WTC11 (cell line): Measurements from ENCODE around the gene TCEAL3. TPM values are rescaled to one million over a fixed set of nuclear protein-coding genes. Genes with fewer than 3 reads are reported as not detected.
"Not testable (repeated sequence)": the region's sequence is repeated elsewhere in the genome, so short reads cannot be mapped to it uniquely, and the experiment has no call there.

Source experiments
- ATAC-seq: fragments of 200-7000 bp; cut with Tn5 transposase; 2 replicates; pipeline ENCODE4 v1.10.0; 2021; ENCODE audit warnings: mild to moderate bottlenecking, moderate library complexity
- CTCF ChIA-PET: fragments of 300-600 bp; sonication (Branson Sonifier 250); formaldehyde crosslinking; loops from one replicate; lab custom pipeline; 2021; ENCODE audit warnings: antibody characterized with exemption; lab: Charles Lee
- POLR2A ChIA-PET: fragments of 350-600 bp; sonication (Branson Sonifier 250); formaldehyde crosslinking; loops from one replicate; lab custom pipeline; 2021; ENCODE audit warnings: antibody characterized with exemption; lab: Charles Lee
- DNase-seq: peaks from one replicate; pipeline ENCODE4 v3.0.0; 2021; ENCODE audit warnings: low spot score
- H3K27ac Mint-ChIP-seq: 2 replicates; pipeline ENCODE4 v1.8.0; 2021; ENCODE audit warnings: mixed read lengths
- H3K27me3 Mint-ChIP-seq: 2 replicates; pipeline ENCODE4 v1.8.0; 2021; ENCODE audit warnings: low read depth, mild to moderate bottlenecking, moderate library complexity, mixed read lengths
- H3K36me3 Mint-ChIP-seq: 2 replicates; pipeline ENCODE4 v1.8.0; 2021; ENCODE audit warnings: mixed read lengths
- H3K4me1 Mint-ChIP-seq: 2 replicates; pipeline ENCODE4 v1.8.0; 2022; ENCODE audit warnings: mixed read lengths
- H3K4me3 Mint-ChIP-seq: 2 replicates; pipeline ENCODE4 v1.8.0; 2021; ENCODE audit warnings: mild to moderate bottlenecking, moderate library complexity, mixed read lengths
- H3K9me3 Mint-ChIP-seq: 2 replicates; pipeline ENCODE4 v1.8.0; 2021; ENCODE audit warnings: mixed read lengths
- ATF1 ChIP-seq: sonication (generic); formaldehyde crosslinking; IDR thresholded peaks from 2 replicates; pipeline ENCODE4 v1.8.1; 2023; ENCODE audit warnings: mild to moderate bottlenecking, moderate library complexity, missing genetic modification reagents
- CREM ChIP-seq: sonication (generic); formaldehyde crosslinking; IDR thresholded peaks from 2 replicates; pipeline ENCODE4 v1.8.1; 2022; ENCODE audit warnings: mild to moderate bottlenecking, missing genetic modification reagents, moderate library complexity
- ELF4 ChIP-seq: sonication (generic); formaldehyde crosslinking; IDR thresholded peaks from 2 replicates; pipeline ENCODE4 v1.8.1; 2022; ENCODE audit warnings: low read depth, mild to moderate bottlenecking, moderate library complexity, missing genetic modification reagents
- ERG ChIP-seq: fragments of 250-450 bp; sonication (Bioruptor Pico); IDR thresholded peaks from 2 replicates; pipeline ENCODE4 v1.8.0; 2021; ENCODE audit warnings: mild to moderate bottlenecking
- FOXP1 ChIP-seq: sonication (generic); formaldehyde crosslinking; IDR thresholded peaks from 2 replicates; pipeline ENCODE4 v1.8.0; 2022; ENCODE audit warnings: missing genetic modification reagents, mild to moderate bottlenecking, moderate library complexity, borderline replicate concordance
- GABPB1 ChIP-seq: sonication (generic); formaldehyde crosslinking; IDR thresholded peaks from 2 replicates; pipeline ENCODE4 v1.8.1; 2023; ENCODE audit warnings: mild to moderate bottlenecking, missing genetic modification reagents
- HMGXB4 ChIP-seq: sonication (generic); formaldehyde crosslinking; IDR thresholded peaks from 2 replicates; pipeline ENCODE4 v1.8.1; 2023; ENCODE audit warnings: mild to moderate bottlenecking, moderate library complexity, missing genetic modification reagents
- KAT7 ChIP-seq: sonication (generic); formaldehyde crosslinking; IDR thresholded peaks from 2 replicates; pipeline ENCODE4 v1.8.1; 2023; ENCODE audit warnings: missing genetic modification reagents, mild to moderate bottlenecking, borderline replicate concordance
- OVOL2 ChIP-seq: fragments of 250-450 bp; sonication (Bioruptor Pico); IDR thresholded peaks from 2 replicates; pipeline ENCODE4 v1.9.0; 2021; ENCODE audit warnings: mild to moderate bottlenecking, borderline replicate concordance
- RORB ChIP-seq: fragments of 250-450 bp; sonication (Bioruptor Pico); IDR thresholded peaks from 2 replicates; pipeline ENCODE4 v1.9.0; 2021; ENCODE audit warnings: mild to moderate bottlenecking
- ZMAT4 ChIP-seq: fragments of 250-450 bp; sonication (Bioruptor Pico); IDR thresholded peaks from 2 replicates; pipeline ENCODE4 v1.9.0; 2021; ENCODE audit warnings: mild to moderate bottlenecking
- ZNF263 ChIP-seq: sonication (generic); formaldehyde crosslinking; IDR thresholded peaks from 2 replicates; pipeline ENCODE4 v1.8.1; 2022; ENCODE audit warnings: low read depth, mild to moderate bottlenecking, moderate library complexity, missing genetic modification reagents
- ZNF423 ChIP-seq: fragments of 250-450 bp; sonication (Bioruptor Pico); IDR thresholded peaks from 2 replicates; pipeline ENCODE4 v2.1.2; 2022; ENCODE audit warnings: mild to moderate bottlenecking, moderate library complexity
- total RNA-seq: library from RNA; stranded (reverse); gene quantifications from 3 replicates; pipeline ENCODE4 v1.2.3, GENCODE V29; 2021
- TF ChIP-seq, protein P1 (sequence below): sonication (generic); formaldehyde crosslinking; IDR thresholded peaks from 2 replicates; pipeline ENCODE4 v1.8.1; 2023; ENCODE audit warnings: mild to moderate bottlenecking, missing genetic modification reagents
- TF ChIP-seq, protein P2 (sequence below): sonication (generic); formaldehyde crosslinking; IDR thresholded peaks from 2 replicates; pipeline ENCODE4 v1.8.1; 2022; ENCODE audit warnings: mild to moderate bottlenecking, moderate library complexity, missing genetic modification reagents
- TF ChIP-seq, protein P3 (sequence below): fragments of 250-450 bp; sonication (Bioruptor Pico); conservative IDR thresholded peaks from 2 replicates; pipeline ENCODE4 v1.9.0; 2021; ENCODE audit warnings: mild to moderate bottlenecking
- TF ChIP-seq, protein P4 (sequence below): sonication (generic); formaldehyde crosslinking; IDR thresholded peaks from 2 replicates; pipeline ENCODE4 v1.8.0; 2023; ENCODE audit warnings: missing genetic modification reagents, mild to moderate bottlenecking, borderline replicate concordance

The TCEAL3 gene
- total RNA-seq, 1 experiment from 2014 or later: 9.3 TPM

DNA sequence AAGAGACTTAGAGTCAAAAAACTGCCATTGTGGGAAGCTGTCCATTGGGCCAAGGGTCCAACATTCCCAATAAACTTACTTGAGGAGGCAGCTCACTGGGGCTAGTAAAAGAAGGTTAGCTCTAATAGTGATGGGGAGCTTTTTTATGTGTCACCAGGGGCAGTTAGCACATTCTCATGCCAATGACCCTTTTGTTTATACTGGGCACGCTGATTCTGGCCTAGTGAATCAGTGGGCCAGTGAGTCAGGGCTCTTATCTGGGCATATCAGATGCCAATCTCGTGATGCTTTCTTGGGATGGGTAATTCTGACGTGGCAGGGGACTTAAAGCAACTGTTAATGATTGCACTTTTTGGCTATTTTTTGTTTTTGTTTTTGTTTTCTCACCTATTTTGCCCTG is 48.9 kb downstream of the TCEAL3 start (continued):
- TF ChIP-seq ELF4 (no peak), HMGXB4 (no peak), ZNF423 (CRISPR knock-in tag) (no peak), FOXP1 (CRISPR knock-in tag) (no peak)

- H3K27ac Mint-ChIP-seq, H3K4me3 Mint-ChIP-seq, H3K4me1 Mint-ChIP-seq, POLR2A ChIA-PET, H3K27me3 Mint-ChIP-seq, H3K9me3 Mint-ChIP-seq, ATAC-seq, H3K36me3 Mint-ChIP-seq, DNase-seq, CTCF ChIA-PET: not testable (repeated sequence)
These were observed 49.3 kb downstream of the TCEAL3 start for GRCh38 chrX:103657066-103657465.

DNA sequence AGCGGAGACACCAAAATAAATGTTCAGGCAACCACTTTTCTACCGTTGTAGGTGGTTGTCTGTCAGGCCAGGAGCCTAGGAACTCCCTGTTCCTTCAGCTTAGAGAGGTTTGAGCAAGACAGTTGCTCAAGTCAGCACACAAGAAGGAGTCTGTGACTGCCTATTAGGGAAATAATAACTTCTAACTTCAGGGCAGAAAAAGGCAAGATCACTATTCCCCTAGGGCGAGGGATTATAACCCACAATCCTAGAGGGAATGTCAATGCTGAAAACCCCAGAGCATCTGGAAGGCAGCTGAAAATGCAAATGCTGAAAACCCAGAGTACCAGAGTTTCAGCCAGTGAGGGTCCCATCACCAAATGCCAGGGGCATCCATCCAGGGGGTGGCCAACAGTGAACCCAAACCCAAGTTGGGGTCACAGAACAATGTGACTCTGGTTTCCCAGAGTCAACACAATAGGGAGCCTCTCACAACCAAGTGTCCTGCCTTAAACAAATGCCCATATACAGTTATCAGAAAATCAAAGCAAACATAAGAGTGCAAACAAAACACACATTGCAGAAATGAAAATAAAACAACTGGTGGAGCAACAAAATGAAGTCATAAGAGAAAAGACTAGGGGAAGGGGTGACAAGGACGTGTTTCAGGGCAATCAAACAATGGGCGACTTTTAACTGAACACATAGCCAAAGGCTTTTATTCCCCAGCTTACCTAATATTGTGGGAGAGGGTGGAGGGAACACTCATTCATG is 51.1 kb downstream of the TCEAL3 start:
- Mint-ChIP-seq H3K9me3 (no peaks in the 10 kb centered on the region), H3K4me1 (peaks cover 12% of the 10 kb centered on the region), H3K27me3 (peaks cover 7% of the 10 kb centered on the region), H3K4me3 (no peak overlapping the region), H3K27ac (no peak overlapping the region), H3K36me3 (no peaks in the 10 kb centered on the region)
- ChIA-PET POLR2A (no interaction called here), CTCF (no interaction called here)
- DNase-seq: no peak
- no peak for ATAC-seq
- TF ChIP-seq, protein P1, sequence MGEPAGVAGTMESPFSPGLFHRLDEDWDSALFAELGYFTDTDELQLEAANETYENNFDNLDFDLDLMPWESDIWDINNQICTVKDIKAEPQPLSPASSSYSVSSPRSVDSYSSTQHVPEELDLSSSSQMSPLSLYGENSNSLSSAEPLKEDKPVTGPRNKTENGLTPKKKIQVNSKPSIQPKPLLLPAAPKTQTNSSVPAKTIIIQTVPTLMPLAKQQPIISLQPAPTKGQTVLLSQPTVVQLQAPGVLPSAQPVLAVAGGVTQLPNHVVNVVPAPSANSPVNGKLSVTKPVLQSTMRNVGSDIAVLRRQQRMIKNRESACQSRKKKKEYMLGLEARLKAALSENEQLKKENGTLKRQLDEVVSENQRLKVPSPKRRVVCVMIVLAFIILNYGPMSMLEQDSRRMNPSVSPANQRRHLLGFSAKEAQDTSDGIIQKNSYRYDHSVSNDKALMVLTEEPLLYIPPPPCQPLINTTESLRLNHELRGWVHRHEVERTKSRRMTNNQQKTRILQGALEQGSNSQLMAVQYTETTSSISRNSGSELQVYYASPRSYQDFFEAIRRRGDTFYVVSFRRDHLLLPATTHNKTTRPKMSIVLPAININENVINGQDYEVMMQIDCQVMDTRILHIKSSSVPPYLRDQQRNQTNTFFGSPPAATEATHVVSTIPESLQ (CRISPR knock-in tag): no peak
- TF ChIP-seq ERG (CRISPR knock-in tag) (no peak), GABPB1 (no peak), CREM (no peak), ELF4 (no peak), KAT7 (CRISPR knock-in tag) (no peak), ATF1 (no peak), ZNF263 (CRISPR knock-in tag) (no peak), RORB (CRISPR knock-in tag) (no peak), ZMAT4 (no peak), OVOL2 (CRISPR knock-in tag) (no peak)
- TF ChIP-seq, protein P2, sequence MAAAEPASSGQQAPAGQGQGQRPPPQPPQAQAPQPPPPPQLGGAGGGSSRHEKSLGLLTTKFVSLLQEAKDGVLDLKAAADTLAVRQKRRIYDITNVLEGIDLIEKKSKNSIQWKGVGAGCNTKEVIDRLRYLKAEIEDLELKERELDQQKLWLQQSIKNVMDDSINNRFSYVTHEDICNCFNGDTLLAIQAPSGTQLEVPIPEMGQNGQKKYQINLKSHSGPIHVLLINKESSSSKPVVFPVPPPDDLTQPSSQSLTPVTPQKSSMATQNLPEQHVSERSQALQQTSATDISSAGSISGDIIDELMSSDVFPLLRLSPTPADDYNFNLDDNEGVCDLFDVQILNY (CRISPR knock-in tag): no peak
- TF ChIP-seq, protein P3, sequence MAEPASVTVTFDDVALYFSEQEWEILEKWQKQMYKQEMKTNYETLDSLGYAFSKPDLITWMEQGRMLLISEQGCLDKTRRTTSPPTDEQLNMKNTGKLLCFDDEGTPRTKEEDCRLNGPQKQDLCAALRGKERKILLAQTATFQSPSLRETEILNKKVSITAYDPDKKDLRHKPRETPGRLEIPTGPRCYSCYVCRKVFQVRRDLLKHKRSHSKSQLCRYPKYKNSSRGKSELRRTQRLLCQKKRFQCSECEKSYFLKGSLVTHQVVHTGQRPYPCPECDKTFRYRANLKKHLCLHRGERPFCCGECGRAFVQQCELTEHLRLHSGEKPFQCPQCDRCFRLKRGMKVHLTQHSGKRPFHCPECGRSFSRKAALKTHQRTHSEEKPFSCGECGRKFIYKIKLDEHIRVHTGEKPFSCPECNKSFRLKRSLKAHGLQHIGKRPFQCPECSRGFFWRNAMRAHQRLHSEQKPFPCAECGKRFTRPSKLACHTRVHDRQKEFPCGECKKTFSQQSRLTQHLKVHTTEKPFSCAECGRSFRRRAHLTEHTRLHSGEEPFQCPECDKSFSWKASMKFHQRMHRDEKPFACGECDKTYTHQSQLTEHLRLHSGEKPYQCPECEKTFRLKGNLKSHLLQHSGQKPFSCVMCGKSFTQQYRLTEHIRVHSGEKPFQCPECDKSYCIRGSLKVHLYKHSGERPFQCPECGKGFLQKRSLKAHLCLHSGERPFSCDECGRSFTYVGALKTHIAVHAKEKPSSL (CRISPR knock-in tag): no peak
- TF ChIP-seq, protein P4, sequence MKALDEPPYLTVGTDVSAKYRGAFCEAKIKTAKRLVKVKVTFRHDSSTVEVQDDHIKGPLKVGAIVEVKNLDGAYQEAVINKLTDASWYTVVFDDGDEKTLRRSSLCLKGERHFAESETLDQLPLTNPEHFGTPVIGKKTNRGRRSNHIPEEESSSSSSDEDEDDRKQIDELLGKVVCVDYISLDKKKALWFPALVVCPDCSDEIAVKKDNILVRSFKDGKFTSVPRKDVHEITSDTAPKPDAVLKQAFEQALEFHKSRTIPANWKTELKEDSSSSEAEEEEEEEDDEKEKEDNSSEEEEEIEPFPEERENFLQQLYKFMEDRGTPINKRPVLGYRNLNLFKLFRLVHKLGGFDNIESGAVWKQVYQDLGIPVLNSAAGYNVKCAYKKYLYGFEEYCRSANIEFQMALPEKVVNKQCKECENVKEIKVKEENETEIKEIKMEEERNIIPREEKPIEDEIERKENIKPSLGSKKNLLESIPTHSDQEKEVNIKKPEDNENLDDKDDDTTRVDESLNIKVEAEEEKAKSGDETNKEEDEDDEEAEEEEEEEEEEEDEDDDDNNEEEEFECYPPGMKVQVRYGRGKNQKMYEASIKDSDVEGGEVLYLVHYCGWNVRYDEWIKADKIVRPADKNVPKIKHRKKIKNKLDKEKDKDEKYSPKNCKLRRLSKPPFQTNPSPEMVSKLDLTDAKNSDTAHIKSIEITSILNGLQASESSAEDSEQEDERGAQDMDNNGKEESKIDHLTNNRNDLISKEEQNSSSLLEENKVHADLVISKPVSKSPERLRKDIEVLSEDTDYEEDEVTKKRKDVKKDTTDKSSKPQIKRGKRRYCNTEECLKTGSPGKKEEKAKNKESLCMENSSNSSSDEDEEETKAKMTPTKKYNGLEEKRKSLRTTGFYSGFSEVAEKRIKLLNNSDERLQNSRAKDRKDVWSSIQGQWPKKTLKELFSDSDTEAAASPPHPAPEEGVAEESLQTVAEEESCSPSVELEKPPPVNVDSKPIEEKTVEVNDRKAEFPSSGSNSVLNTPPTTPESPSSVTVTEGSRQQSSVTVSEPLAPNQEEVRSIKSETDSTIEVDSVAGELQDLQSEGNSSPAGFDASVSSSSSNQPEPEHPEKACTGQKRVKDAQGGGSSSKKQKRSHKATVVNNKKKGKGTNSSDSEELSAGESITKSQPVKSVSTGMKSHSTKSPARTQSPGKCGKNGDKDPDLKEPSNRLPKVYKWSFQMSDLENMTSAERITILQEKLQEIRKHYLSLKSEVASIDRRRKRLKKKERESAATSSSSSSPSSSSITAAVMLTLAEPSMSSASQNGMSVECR: no peak
